CD4-positive, alpha-beta T cell treated with Interferon alpha-2 for 1 hour (primary cell): ENCODE results near the gene TAF11L2.
"Not testable (repeated sequence)": the region's sequence is repeated elsewhere in the genome, so short reads cannot be mapped to it uniquely, and the experiment has no call there.

Experiments
- DNase-seq, 2 donors: peaks; one replicate each; pipeline ENCODE4 v3.0.0-alpha.2; 2020 to 2022

Gene TAF11L2

DNA sequence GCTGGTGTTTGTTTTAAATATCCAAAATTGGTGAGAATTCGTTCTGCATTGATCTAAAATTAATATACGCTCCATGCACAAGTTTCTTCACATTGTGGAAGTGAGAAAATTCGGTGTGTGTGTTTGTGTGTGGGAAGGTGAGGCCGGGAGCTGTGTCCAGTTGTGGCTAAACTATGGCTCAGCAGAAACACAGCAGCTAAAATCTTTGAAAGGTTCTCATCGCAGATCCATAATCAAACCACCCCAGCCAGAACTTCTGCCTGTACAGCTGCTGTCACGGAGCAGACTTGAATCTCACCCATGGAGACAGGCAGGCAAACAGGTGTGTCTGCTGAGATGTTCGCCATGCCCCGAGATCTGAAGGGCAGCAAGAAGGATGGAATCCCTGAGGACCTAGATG, at the start of gene TAF11L2:
TAF11L2 (plus strand) TSS at position 301 of the 400 bp plus-strand sequence.
- DNase-seq, result not testable (repeated sequence)

DNA sequence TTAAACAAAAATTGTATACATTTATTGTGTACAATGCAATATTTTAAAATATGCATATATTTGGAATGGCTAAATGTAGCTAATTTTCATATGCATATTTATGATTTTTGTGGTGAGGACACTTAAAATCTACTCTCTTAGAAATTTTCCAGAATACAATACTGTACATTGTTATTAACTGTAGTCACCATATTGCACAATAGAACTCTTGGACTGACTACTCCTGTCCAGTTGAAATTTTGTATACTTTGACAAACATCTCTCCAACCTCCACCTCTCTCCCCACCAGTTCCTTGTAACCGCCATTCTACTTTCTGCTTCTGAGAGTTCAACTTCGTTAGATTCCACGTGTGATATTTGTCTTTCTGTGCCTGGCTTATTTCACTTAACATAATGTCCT, 49.2 kb upstream of the TAF11L2 start:
- DNase-seq, result no peak

DNA sequence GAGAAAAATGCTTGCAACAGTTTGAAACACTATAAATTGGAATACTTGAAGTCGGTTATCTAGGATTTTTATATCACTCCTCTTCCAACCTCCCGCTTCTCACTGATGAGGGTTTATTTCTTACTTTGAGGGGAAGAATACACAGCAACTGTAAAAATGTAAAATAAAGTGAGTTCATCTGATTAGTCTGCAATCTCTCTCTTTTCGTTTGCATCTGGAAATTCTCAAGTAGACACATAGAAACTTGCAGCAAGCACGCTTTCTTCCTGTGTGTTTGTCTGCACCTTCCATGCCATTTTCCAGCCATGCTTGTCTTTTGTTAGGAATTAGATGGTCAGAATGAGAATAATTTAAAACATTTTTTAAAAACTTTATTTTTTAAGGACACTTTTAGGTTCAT, 45.1 kb upstream of the TAF11L2 start:
- DNase-seq, result no peak

DNA sequence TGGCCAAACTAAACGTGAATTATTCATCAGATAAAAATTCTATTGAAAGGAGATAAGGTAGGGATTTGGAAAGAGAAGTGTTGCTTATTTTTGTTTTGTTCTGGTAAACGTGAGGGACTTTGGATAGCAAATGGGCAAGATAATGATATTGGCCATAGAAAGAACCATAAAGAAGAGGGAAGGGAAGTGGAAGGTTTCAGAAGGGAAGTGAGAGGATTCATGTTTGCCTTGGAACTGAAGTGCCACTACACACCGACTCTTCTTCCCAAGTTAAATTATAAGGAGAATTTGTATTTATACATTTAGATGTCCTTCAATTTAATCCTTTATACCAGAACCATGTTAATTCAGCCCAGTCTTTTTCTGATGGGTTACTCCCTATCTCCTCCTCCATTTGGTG, 42.1 kb upstream of the TAF11L2 start:
- no peak for DNase-seq

DNA sequence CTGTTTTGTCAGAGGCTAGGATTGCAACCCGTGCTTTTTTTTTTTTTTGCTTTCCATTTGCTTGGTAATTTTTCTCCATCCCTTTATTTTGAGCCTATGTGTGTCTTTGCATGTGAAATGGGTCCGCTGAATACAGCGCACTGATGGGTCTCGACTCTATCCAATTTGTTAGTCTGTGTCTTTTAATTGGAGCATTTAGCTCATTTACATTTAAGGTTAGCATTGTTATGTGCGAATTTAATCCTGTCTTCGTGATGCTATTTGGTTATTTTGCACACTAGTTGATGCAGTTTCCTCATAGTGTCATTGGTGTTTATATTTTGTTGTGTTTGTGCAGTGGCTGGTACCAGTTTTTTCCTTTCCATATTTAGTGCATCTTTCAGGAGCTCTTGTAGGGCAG, 36.2 kb upstream of the TAF11L2 start:
- DNase-seq, result no peak

DNA sequence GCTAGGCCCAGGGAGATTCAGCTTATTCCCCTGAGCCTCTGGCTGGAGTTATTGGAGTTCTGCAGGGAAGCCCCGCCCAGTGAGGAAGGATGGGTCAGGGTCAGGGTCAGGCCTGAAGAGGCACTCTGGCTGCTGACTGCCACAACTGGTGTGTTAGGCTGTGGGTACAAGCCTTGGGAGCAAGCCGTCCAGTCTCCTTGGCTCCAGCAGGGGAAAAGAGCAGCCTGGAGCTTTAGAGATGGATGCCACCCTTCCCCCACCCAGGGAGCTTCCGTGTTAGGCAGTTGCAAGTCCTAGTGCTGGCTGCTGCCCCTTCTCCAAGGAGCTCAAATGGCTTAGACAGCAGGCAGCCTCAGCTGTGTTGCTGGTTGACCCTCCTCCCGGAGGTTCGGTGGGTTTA, 34.4 kb upstream of the TAF11L2 start:
- DNase-seq, result no peak

DNA sequence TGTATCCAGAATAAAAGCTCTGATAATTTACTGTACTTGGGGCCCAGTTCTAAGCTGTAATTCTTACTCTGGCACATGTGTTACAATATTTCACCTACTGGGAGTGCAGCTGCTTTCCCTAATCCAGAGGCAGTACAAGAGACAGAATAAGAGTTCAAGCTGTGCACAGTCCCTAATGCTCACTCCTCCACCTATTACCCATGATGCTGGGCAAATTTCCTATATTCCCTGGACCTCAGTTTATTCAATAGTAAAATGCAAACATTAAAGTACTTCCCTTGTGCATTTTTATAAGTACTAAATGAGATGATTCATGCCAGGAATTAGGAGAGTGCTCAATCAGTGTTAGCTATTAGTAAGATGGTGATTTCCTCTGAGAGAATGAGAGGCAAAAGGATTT, 28.0 kb upstream of the TAF11L2 start:
- no peak for DNase-seq

DNA sequence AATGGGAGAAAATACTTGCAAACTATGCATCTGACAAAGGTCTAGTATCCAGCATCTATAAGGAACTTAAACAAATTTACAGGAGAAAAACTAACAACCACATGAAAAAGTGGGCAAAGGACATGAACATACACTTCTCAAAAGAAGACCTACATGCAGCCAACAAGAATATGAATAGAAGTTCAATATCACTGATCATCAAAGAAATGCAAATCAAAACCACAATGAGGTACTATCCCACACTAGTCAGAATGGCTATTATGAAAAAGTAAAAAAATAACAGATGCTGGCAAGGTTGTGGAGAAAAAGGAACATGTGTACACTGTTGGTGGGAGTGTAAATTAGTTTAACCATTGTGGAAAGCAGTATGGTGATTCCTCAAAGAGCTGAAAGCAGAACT, 23.0 kb upstream of the TAF11L2 start:
- not testable (repeated sequence) for DNase-seq

DNA sequence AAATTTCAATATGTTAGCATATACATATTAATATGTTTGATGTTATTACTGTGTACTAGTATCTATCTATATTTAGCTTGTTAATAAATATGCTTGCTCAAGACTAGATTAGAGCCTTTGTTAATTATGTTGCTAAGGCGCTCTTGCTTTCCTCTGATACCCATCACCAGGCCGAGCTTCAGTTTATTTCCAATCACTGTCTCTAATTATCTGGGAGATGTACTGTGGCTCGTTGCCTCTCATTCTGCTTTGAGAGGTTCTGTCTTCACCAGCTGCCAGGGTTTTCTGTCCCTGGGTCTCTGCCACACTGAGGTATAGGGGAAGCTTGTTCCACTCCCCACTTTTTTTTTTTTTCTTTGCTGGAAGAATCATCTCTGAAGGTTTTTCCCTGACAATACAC, 21.0 kb upstream of the TAF11L2 start:
- no peak for DNase-seq

DNA sequence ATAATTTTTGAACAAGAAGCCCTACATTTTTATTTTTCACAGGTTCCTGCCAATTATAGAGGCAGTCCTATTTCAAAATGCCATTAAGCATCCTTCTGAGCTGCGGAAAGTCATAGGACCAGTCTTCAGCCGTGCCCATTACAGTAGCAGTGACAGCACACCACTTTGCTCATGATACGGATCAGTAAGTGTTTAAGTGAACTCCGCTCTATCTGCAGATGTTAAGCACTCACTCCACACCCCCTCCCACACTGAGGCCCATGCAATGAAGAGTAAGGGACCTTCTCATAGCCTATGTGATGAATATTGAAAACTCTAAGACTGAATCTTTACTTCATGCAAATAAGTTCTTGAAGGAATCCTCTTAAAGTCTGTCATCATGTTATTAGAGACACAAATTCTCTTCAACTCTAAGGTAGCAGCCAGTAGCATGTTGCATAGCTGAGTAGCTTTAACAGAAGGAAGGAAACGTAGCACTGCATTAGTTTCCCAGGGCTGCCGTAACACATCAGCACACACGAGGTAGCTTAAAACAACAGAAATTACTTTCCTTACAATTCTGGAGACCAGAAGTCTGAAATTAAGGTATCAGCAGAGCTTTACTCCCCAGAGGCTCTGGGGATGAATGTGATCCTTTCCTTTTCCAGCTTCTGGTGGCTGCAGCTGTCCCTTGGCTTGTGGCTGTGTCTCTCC, 20.3 kb upstream of the TAF11L2 start:
- DNase-seq, result no peak

DNA sequence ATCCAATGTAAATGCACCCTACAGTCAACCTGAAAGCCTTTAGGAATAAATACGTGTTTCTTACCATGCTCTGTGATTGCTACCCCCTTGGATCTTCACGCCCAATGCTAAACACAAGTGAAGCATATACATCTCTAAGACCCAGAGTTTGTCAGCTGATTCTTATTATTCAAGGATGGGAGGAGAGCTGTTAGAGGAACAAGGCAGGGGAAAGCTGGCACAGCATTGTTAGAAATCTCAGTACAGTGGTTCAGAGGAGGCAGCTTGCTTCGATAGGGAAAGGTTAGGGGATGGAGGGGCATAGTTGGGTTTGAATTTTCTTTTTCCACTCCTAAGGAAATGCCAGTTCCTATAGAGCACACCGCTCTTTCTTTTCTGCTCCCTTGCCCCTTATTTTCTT, 16.7 kb upstream of the TAF11L2 start:
- no peak for DNase-seq

DNA sequence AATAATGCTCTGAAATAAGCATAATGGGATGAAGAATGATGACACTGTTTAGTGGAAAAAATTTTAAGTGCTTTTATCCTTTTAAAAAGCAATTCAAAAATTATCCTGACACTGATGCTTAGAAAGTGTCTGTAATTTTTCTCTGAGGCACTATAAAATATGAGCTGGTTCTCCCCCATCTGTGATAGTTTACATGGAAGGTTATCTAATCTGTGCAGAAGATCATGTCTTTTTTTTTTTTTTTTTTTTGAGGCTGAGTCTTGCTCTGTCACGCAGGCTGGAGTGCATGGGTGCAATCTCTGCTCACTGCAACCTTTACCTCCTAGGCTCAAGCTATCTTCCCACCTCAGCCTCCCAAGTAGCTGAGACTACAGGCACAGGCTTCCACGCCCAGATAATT, 15.2 kb upstream of the TAF11L2 start:
- DNase-seq, result no peak

DNA sequence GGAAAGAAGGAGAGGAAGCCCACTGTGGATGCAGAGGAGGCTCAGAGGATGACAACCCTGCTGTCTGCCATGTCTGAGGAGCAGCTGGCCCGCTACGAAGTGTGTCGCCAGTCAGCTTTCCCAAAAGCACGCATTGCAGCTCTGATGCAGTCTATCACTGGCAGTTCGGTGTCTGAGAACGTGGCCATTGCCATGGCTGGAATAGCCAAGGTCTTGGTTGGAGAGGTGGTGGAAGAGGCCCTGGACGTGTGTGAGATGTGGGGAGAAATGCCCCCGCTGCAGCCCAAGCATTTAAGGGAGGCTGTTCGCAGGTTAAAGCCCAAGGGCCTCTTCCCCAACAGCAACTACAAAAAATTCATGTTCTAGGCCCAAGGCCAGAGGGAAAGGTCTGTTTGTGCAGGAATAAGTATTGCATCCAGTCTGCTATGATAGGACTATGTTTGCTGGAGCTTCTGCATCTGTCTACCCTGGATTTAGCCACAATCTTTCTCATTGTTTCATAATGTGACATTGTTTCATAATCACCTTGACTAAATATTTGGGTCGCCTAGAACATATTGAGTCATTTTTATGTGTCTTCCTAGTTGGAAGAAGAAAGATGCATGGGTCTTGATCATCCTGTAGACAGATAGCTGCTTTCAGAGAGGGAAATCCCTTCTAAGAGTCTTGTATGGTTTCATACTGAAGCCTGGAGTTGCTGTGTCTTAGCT, 11.4 kb upstream of the TAF11L2 start:
- not testable (repeated sequence) for DNase-seq

DNA sequence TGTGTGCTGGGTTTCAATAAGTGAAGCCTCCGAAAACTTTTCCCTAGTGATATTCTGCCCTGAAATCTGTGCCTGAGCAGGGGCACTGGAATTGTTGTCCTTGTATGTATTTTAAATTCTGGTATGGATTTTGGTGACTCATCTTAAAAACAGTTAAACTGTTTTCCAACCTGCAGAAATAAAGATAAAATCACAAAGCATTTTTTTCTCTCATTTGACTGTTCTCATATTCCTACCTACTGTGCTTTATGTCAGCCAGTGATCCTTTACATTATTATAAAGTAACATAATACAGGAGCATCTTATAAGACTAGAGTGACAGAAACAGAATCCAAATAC, 10.9 kb upstream of the TAF11L2 start:
- no peak for DNase-seq

DNA sequence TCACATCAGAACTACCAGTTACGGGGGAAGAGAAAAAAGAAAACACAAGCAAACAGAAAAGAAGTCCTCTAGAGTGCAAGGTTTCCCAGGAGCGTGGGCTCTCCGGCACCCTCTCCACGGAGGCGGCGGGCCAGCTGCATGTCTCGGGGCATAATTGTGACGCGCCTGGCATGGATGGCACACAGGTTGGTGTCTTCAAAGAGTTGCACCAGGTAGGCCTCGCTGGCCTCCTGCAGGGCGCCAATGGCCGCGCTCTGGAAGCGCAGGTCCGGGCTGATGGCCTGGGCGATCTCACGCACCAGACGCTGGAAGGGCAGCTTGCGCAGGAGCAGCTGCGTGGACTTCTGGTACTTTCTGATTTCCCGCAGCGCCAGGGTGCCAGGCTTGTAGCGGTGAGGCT, 6.8 kb upstream of the TAF11L2 start:
- not testable (repeated sequence) for DNase-seq

DNA sequence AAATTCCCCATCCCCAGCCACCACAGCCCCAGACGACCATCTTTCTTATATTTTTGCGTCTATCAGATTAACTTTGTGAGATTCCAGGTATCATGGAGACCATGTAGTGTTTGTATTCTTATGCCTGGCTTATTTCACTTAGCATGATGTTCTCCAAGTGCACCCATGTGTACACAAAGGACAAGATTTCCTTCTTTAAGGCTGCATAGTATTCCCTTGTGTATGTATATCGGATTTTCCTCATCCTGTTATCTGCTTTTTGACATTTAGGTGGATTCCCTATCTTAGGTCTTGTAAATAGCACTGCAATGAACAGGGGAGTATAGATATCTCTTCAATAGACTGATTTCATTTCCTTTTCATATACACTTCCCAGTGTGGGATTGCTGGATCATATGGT, 5.3 kb upstream of the TAF11L2 start:
- DNase-seq, result no peak

DNA sequence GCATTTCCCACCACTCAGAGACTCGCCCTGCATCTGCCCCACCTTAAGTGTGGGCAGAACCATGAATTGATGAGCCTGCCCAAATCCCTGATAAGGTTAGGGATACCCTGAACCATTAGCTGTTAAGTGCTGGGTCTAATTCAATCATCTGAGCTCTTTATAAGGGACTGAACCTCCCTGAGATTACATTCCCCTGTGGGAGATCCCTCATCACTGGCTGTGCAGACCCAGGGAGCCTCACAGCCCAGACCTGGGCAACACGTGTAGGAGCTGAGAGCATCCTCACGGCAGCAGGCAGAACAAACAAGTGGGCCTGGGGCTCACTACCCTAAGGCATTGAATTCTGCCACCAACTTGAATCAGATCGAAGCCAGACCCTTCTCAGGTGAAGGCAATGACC, 585 bp upstream of the TAF11L2 start:
- DNase-seq, result no peak

DNA sequence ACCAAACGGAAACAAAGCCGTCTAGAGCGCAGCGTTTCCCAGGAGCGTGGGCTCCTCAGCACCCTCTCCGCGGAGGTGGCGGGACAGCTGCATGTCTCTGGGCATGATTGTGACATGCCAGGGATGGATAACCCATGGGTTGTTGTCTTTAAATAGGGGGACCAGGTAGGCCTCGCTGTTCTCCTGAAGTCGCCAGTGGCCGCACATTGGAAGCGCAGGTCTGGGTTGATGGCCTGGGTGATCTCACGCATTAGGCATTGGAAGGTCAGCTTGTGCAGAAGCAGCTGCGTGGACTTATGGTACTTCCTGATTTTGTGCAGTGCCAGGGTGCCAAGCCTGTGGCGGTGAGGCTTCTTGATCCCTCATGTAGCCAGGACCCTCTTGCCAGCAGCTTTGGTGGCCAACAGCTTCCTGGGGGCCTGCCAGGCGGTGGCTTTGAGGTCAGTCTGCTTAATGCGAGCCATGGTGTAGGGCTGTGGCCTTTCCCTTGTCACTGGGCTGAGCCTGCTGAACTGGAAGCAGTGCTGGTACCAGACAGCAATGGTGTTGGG, 13.8 kb downstream of the TAF11L2 start:
- DNase-seq, result no peak

DNA sequence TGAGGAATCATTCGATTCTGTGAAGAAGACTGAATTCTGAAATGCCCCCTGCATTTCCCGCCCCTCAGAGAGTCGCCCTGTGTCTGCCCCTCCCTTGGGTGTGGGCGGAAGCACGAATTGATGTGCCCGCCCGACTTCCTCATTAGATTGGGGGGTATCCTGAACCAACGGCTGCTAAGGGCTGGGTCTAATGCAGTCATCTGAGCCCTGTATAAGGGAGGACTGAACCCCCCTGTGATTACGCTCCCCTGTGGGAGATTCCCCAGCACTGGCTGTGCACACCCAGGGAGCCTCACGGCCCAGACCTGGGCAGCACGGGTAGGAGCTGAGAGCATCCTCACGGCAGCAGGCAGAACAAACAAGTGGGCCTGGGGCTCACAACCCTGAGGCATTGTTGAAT, 19.5 kb downstream of the TAF11L2 start:
- not testable (repeated sequence) for DNase-seq

DNA sequence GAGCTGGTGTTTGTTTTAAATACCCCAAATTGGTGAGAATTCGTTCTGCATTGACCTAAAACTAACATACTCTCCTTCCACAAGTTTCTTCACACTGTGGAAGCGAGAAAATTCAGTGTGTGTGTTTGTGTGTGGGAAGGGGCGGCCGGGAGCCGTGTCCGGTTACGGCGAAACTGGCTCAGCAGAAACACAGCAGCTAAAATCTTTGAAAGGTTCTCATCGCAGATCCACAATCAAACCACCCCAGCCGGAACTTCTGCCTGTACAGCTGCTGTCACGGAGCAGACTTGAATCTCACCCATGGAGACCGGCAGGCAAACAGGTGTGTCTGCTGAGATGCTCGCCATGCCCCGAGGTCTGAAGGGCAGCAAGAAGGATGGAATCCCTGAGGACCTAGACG, 20.0 kb downstream of the TAF11L2 start, which contains the start of gene TAF11L3:
TAF11L3 (plus strand) TSS at position 301 of the 400 bp plus-strand sequence.
- not testable (repeated sequence) for DNase-seq

DNA sequence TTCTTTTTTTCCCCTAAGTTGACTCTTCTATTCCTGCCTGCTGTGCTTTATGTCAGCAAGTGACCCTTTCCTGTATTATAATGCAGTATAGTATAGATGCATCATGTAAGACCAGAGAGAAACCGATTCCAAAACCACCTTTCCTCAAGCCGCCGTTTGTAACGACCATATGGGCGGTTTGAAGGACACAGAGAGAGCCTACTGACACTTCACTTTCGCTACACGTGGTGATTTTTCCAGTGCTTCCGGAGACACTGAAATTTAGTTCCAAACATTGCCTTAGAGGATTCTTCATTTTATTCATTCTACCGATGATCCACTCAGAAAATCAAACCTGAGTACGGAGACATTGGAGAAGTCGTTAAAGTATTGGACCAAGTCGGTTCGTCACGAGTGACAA, 21.5 kb downstream of the TAF11L2 start:
- DNase-seq, result not testable (repeated sequence)

DNA sequence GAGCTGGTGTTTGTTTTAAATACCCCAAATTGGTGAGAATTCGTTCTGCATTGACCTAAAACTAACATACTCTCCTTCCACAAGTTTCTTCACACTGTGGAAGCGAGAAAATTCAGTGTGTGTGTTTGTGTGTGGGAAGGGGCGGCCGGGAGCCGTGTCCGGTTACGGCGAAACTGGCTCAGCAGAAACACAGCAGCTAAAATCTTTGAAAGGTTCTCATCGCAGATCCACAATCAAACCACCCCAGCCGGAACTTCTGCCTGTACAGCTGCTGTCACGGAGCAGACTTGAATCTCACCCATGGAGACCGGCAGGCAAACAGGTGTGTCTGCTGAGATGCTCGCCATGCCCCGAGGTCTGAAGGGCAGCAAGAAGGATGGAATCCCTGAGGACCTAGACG, 23.5 kb downstream of the TAF11L2 start, which contains the start of gene TAF11L4:
TAF11L4 (plus strand) TSS at position 301 of the 400 bp plus-strand sequence.
- DNase-seq, result not testable (repeated sequence)

DNA sequence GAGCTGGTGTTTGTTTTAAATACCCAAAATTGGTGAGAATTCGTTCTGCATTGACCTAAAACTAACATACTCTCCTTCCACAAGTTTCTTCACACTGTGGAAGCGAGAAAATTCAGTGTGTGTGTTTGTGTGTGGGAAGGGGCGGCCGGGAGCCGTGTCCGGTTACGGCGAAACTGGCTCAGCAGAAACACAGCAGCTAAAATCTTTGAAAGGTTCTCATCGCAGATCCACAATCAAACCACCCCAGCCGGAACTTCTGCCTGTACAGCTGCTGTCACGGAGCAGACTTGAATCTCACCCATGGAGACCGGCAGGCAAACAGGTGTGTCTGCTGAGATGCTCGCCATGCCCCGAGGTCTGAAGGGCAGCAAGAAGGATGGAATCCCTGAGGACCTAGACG, 26.9 kb downstream of the TAF11L2 start, which contains the start of gene TAF11L5:
TAF11L5 (plus strand) TSS at position 301 of the 400 bp plus-strand sequence.
- not testable (repeated sequence) for DNase-seq

DNA sequence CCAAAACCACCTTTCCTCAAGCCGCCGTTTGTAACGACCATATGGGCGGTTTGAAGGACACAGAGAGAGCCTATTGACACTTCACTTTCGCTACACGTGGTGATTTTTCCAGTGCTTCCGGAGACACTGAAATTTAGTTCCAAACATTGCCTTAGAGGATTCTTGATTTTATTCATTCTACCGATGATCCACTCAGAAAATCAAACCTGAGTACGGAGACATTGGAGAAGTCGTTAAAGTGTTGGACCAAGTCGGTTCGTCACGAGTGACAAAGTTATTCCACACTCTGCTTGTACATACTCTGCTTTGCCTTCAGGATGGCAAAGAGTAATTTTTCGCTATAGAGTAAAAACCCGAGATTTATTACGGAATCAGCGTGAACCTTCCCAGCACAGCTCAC, 28.5 kb downstream of the TAF11L2 start:
- peak in 1 of 2 donors; percentile 11 for DNase-seq
